WTC11 (cell line): ENCODE data around the gene ANTXRL.

Source experiments
- ATF1 ChIP-seq: sonication (generic); formaldehyde crosslinking; IDR thresholded peaks from 2 replicates; pipeline ENCODE4 v1.8.1; 2023; ENCODE audit warnings: mild to moderate bottlenecking, moderate library complexity, missing genetic modification reagents
- CBFB ChIP-seq: sonication (generic); formaldehyde crosslinking; IDR thresholded peaks from 2 replicates; pipeline ENCODE4 v1.8.1; 2022; ENCODE audit warnings: mild to moderate bottlenecking, low read depth, missing genetic modification reagents
- CTCF ChIP-seq: fragments of 200-600 bp; IDR thresholded peaks from 2 replicates; pipeline ENCODE4 v1.8.0; 2022; ENCODE audit warnings: antibody characterized with exemption
- ESRRA ChIP-seq: sonication (generic); formaldehyde crosslinking; IDR thresholded peaks from 2 replicates; pipeline ENCODE4 v1.8.1; 2022; ENCODE audit warnings: mild to moderate bottlenecking, missing genetic modification reagents, borderline replicate concordance
- KAT7 ChIP-seq: sonication (generic); formaldehyde crosslinking; IDR thresholded peaks from 2 replicates; pipeline ENCODE4 v1.8.1; 2023; ENCODE audit warnings: missing genetic modification reagents, mild to moderate bottlenecking, borderline replicate concordance
- MYBL2 ChIP-seq: sonication (generic); formaldehyde crosslinking; IDR thresholded peaks from 2 replicates; pipeline ENCODE4 v1.8.1; 2023; ENCODE audit warnings: mild to moderate bottlenecking, moderate library complexity, missing genetic modification reagents
- NR3C1 ChIP-seq: sonication (generic); formaldehyde crosslinking; conservative IDR thresholded peaks from 2 replicates; pipeline ENCODE4 v1.8.1; 2023; ENCODE audit warnings: low read depth, mild to moderate bottlenecking, missing genetic modification reagents
- SMAD3 ChIP-seq: sonication (generic); formaldehyde crosslinking; IDR thresholded peaks from 2 replicates; pipeline ENCODE4 v1.8.0; 2022; ENCODE audit warnings: missing genetic modification reagents, mild to moderate bottlenecking, borderline replicate concordance
- SP1 ChIP-seq: sonication (generic); formaldehyde crosslinking; conservative IDR thresholded peaks from 2 replicates; pipeline ENCODE4 v1.8.1; 2022; ENCODE audit warnings: missing genetic modification reagents
- TCF7 ChIP-seq: sonication (generic); formaldehyde crosslinking; IDR thresholded peaks from 2 replicates; pipeline ENCODE4 v1.8.0; 2022; ENCODE audit warnings: mild to moderate bottlenecking, low read depth, missing genetic modification reagents, moderate library complexity
- ZBTB21 ChIP-seq: sonication (generic); formaldehyde crosslinking; IDR thresholded peaks from 2 replicates; pipeline ENCODE4 v1.8.1; 2023; ENCODE audit warnings: mild to moderate bottlenecking, missing genetic modification reagents, borderline replicate concordance
- TF ChIP-seq, protein P1 (sequence below): sonication (generic); formaldehyde crosslinking; IDR thresholded peaks from 2 replicates; pipeline ENCODE4 v1.8.1; 2023; ENCODE audit warnings: mild to moderate bottlenecking, missing genetic modification reagents, borderline replicate concordance

- no peak for TF ChIP-seq CTCF
- TF ChIP-seq MYBL2 (CRISPR knock-in tag) = no peak
- no peak for TF ChIP-seq ZBTB21 (CRISPR knock-in tag)
- no peak for TF ChIP-seq ATF1 (CRISPR knock-in tag)
- TF ChIP-seq SMAD3 (CRISPR knock-in tag) = no peak
- no peak for TF ChIP-seq NR3C1
- TF ChIP-seq ESRRA (CRISPR knock-in tag) = no peak
- TF ChIP-seq CBFB (CRISPR knock-in tag) = no peak
- TF ChIP-seq KAT7 = no peak
- TF ChIP-seq TCF7 (CRISPR knock-in tag) = no peak
- TF ChIP-seq SP1 = no peak
- TF ChIP-seq, protein P1, sequence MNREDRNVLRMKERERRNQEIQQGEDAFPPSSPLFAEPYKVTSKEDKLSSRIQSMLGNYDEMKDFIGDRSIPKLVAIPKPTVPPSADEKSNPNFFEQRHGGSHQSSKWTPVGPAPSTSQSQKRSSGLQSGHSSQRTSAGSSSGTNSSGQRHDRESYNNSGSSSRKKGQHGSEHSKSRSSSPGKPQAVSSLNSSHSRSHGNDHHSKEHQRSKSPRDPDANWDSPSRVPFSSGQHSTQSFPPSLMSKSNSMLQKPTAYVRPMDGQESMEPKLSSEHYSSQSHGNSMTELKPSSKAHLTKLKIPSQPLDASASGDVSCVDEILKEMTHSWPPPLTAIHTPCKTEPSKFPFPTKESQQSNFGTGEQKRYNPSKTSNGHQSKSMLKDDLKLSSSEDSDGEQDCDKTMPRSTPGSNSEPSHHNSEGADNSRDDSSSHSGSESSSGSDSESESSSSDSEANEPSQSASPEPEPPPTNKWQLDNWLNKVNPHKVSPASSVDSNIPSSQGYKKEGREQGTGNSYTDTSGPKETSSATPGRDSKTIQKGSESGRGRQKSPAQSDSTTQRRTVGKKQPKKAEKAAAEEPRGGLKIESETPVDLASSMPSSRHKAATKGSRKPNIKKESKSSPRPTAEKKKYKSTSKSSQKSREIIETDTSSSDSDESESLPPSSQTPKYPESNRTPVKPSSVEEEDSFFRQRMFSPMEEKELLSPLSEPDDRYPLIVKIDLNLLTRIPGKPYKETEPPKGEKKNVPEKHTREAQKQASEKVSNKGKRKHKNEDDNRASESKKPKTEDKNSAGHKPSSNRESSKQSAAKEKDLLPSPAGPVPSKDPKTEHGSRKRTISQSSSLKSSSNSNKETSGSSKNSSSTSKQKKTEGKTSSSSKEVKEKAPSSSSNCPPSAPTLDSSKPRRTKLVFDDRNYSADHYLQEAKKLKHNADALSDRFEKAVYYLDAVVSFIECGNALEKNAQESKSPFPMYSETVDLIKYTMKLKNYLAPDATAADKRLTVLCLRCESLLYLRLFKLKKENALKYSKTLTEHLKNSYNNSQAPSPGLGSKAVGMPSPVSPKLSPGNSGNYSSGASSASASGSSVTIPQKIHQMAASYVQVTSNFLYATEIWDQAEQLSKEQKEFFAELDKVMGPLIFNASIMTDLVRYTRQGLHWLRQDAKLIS (CRISPR knock-in tag) = no peak
Observed at GRCh38 chr10:46299286-46299535, 12.4 kb downstream of the ANTXRL start.
